GM18519 (cell line): Measurements from ENCODE around the gene PNPLA7.
"Not testable (repeated sequence)": the region's sequence is repeated elsewhere in the genome, so short reads cannot be mapped to it uniquely, and the experiment has no call there.

ENCODE experiments used
- ATAC-seq: cut with Tn5 transposase; IDR thresholded peaks from one replicate; pipeline ENCODE4 v1.9.1; 2021; ENCODE audit warnings: mild to moderate bottlenecking, moderate library complexity; ENCODE audit not compliant: unreplicated experiment, low FRiP score

PNPLA7 gene

DNA sequence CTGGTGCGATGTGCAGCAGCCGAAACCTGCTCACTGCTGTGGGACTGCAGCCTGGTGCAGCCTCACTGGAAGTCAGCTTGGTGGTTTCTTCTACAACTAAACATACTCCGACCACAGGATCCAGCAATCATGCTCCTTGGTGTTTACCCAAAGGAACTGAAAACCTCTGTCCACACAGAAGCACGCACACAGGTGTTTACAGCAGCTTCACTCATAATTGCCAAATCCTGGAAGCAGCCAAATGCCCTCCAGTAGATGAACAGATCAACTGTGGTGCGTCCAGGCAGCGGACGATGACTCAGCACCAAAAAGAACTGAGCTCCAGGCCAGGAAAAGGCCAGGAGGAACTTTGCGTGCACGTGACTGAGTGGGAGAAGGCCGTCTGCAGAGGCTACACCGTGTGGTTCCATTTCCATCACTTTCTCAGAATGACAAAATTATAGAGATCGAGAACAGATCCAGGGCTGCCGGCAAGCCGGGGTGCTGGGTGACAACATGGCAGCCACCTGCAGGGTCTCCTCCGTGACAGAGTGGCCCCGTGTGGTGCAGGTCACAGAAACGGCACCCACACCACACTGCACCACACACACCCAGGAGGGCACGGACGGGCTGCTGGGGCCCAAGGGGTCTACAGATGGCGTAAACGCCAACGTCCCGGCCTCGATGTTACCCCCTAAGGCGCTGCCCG, 68.0 kb downstream of the PNPLA7 start:
- ATAC-seq, result no peak

DNA sequence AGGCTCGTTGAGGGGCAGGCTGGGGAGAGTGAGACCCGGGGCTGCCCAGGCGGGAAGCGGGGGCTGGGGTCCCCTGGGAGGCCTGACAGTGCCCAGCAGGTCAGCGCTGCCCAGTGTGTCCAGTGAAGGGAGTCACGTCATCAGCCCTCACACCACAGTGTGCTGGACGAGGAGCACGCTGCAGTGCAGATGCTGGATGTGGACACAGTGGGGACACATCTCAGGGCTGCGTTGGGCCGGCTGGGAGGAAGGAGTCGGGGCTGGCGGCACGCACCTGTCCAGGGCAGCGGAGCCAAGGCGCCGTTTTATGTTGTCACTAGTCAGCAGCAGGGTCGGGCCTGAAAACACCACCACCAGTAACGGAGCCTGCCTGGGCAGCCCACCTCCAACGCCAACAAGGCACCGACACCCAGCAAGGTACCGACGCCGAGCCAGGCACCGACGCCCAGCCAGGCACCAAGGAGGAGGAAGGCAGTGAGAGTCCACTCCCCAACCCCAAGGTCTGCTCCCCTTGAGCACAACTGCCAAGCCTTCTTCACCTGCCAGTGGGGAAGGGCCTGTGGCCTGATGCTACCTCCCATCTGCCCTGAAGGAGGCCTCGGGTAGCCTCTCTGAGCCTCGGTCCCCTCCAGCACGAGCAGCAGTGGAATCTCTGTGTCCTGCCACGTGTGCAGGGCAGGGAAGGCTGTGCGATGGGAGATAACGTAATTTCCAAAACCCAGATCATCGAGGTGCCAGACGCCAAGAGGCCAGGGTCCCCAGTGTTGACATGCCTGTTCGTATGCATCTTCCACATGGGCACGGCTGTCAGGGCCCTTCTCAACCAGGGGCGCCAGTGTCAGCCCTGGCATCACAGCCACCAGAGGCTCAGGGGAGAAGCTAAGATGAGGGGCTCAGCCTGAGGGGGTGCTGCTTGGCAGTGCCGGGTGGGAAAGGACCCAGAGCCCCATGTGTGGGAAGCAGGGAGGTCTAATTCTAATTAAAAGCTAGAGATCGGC, 69.2 kb downstream of the PNPLA7 start:
- no peak for ATAC-seq

DNA sequence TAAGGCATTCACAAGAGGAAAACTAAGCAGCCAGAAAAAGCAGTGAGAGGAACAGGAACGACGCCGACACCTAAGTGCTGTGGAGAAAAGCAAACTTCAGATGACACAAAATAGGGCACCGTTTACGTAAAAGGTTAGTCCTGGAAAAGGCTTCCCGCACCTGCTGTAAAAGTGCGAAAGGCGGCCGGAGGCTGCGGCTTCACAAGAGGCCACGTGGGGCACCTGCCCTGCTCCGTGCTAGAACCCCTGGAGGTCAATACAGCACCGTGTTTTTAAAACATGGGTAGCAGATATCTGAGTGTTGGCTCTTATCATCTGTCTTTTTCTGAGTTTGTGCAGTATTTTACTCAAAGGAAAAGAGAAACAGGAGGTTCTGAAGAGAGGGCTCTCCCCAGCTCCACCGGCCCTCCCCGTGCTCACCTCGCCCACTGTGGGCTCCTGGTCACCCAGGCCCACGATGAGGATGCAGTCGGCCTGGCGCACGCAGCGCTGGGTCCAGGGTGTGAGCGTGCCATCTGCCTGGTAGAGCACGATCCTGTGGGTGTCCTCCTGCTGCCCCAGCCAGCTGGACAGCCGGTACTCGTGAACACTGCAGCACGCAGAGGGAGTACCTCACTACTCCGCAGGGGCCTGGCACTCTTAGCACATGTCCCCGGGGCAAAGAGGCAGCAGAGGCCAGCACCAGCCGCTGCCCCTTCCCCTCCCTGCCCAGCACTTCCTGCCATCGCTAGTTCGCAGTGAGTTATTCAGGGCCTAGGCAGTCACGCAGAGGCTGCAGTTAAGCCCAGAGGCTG, 70.1 kb downstream of the PNPLA7 start:
- ATAC-seq, result no peak

DNA sequence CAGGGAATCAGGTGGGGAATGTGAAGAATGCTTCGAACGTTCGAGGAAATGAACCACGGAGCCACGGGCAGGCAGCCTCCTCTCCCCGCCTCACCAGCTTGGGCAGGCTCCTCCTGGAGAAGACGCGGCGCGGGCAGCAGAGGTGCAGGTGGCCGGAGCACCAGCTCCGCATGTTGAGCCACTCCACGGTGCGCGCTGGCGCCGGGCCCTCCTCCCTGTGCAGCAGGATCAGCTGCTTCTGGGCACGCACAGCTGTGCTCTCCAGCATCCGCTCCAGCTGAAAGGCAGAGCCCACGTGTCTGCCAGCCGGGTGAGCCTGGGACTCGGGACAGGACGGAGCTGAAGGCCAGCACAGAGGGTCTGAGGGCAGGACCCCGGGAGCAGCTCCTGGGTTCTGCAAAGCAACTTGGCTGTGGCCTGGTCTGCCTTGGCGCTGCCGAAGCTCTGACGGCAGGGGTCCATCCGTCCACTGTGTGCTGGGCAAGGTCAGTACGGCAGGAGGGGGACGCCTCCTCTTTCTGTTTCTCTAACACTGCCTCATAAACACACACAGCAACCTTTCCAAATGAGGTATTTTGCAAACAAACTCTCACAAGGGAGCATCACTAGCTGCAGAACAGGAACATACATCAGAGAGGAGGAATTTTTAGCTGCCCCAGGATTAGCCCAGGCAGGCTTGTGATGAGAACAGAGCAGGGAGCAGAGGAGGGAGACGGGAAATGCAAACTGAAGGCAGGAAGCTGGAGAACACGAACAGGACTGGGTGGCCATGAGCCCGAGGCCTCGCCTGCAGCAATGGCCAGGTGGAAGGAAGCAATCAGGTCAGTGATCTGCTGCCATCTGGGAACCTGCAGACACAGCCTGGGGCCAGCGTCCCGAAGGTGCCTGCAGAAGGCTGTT, 71.0 kb downstream of the PNPLA7 start:
- ATAC-seq, result no peak

DNA sequence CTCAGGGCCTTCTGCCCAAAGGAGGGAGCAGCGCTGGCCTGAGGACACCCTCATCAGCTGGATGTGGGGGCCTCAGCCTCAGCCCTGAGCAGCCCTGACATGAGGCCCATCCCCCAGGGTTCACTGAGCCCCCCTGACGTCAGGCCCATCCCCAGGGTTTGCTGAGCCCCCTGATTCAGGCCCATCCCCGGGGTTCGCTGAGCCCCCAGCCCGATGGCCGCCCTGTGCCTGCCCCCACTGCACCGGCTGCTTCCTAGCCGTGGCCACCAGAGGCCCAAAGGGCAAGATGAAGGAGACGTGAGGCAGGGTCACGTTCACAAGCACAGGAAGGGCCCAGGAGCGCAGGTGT, 71.6 kb downstream of the PNPLA7 start:
- no peak for ATAC-seq

DNA sequence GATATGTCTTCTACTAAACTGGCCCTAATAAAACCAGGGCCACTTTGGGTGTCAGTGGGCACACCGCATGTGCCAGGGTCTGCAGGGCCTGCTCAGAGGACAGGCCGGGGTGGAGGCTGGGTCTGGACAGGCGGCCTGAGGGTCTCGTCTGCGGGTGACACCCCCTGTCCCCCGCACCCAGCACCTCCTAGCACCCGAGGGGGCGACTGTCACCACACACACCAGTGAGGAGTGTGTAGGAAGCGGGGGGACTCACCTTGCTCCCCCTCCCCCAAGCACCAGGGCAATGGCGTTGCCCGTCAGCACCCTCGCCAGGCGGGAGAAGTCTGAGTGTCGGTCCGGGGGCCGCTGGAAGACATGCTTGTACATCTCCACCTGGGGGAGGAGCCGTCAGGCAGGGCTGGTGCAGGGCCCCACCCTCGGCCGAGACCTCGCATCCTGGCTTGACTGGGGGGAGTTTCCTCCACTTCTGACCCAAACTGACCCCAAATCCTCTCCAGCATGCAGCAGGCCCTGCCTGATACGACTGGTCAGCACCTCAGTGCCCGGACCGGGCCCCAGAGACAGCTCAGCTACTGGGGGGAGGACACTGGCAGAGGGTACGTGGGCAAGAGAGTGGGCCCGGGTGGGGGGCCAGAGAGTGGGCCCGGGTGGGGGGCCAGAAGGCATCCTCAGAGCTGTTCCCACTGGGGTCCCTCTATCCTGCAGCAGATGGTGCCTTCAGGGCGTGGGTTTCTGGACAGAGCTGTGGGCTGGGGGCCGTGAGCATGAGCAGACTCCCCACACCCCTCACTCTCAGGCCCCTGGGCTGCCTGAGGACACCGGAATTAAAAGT, 72.2 kb downstream of the PNPLA7 start:
- no peak for ATAC-seq

DNA sequence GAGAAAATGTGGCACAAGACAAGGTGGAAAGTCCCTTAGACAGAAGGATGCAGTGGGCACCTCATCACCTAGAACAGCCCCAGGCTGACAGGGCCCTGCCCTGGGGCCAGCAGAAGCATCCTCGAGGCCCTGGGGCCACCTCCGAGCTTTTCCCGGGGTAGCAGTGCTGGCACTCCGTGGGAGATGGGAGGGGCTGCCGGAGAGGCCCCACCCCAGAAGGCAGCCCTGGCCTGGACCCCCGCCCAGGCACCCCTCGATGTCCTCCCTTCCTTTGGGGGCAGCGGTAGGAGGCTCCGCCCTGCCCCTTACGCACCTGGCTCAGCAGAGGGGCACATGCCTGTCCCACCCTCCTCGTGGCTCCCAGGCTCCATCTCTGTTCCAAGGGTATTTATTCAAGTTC, 73.3 kb downstream of the PNPLA7 start:
- no peak for ATAC-seq

DNA sequence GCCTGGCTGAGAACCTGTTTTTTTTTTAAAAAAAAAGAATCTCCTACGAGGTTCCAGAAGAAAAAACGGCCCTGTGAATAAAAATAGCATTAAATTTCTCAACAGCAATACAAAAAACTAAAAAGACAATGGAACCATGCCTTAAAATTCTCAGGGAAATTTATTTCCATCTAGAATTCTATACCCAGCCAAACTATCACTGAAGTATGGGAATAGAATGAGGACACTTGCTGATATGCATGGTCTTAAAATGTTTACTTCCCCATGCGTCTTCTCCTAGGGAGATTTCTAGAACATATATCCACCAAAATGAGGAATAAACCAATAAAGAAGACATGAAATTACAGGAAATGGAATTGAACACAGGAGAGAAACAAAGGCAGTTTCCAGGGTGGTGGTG, 74.5 kb downstream of the PNPLA7 start:
- ATAC-seq, result no peak

DNA sequence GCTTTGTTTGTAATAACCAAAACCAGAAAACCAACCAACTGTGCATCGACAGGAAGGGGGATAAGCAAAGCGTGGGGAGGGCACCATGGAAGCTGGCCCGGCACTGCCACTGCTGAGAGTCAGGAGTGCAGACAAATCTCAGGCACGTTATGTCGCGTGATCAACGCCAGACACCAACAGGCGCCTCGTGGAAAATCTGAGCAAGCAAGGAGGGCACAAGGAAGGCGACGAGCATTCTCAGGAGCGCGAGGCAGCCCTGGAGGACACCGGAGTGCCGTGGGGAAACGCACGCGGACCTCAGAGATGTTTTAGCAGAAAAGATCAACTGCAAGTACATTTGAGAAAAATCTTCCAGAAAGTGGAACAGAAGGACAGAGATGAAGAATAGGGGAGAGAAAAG, 75.9 kb downstream of the PNPLA7 start:
- ATAC-seq, result no peak

DNA sequence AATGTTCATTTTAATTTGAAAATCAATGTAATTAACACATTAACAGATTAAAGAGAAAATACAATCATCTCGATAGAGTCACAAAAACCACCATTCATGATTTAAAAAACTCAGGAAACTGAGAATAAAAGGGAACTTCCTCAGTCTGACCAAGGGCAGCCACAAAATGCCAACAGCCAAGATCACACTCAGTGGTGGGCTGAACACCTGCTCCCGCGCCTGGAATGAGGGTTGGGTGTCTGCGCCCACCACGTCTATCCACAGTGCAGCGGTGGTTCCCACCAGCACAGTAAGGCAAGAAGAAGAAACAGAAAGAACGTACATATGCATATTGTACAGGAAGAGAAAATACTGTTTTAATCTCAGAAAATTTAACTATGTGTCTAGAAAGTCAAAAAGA, 79.4 kb downstream of the PNPLA7 start:
- ATAC-seq, result no peak

DNA sequence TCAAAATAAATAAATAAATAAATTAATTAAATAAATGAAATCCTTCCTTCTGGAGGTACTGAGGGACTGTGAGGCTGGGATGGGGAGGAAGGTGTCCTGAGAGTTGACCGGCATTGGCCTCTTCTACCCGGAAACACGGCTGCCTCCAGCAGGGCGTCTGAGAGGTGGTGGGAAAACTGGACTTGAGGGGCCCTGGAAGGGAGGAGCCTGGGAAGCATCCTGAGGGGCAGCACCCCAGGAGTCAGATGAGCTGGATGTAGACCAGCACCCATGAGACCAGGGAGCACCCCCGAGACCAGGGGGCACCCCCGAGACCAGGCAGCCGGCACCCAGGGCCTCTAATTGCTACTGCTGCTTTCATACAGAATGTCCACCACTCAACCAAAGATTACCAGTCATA, 82.3 kb downstream of the PNPLA7 start:
- no peak for ATAC-seq

DNA sequence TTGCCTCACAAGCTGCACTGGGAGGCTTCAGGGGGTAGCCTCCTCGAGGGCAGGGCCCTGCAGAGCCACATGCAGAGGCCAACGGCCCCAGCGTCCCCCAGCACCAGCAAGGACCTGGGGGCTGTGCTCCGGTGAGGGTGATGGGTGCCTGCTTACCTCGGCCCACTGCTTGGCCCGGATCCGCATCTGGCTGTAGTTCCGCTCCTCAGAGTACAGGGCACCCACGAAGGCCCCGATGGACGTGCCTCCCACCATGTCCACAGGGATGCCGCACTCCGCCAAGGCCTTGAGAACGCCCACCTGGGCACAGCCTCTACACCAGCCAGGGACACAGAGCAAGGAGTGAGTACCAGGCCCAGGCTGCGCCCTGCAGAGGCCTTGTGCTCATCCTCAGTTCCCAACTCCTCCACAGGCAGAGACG, 83.0 kb downstream of the PNPLA7 start:
- ATAC-seq, result no peak

DNA sequence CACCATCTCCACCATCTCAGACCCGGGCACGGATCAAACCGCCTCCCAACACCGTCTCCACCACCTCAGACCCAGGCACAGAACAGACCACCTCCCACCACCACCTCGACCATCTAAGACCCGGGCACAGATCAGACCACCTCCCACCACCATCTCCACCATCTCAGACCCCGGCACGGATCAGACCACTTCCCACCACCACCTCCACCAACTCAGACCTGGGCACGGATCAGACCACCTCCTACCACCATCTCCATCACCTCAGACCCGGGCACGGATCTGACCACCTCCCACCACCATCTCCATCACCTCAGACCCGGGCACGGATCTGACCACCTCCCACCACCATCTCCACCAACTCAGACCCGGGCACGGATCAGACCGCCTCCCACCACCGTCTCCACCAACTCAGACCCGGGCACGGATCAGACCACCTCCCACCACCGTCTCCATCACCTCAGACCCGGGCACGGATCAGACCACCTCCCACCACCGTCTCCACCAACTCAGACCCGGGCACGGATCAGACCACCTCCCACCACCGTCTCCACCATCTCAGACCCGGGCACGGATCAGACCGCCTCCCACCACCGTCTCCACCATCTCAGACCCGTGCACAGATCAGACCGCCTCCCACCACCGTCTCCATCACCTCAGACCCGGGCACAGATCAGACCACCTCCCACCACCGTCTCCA, 83.7 kb downstream of the PNPLA7 start:
- not testable (repeated sequence) for ATAC-seq

DNA sequence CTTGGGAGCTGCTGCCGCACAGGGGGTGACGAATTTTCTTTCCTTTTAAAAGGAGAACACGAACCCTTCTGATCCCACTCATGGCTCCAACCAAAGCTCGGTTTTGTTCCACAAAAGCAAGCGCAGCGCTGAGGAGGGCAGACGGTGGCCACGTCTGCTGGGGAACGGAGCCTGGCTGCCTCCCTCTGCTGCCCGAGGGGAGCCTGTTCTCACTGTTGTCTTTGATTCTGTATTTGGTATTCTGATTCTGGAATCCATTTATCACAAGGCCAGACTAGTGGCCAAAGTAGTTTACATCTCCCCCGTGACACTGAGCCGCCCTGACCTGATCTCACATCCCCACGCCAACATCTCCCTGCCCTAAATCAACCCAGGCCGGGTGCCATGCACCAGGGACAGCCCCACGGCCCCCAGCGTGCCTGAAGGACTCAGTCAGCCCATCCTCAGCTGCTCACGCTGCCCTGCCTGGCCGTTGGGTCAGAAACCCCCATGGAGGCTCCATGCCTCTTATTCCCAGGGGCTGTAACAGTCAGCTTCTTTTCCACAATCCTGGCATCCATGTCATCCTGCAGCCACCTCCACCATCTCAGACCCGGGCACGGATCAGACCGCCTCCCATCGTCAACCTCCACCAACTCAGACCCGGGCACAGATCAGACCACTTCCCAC, 84.3 kb downstream of the PNPLA7 start:
- ATAC-seq, result no peak

DNA sequence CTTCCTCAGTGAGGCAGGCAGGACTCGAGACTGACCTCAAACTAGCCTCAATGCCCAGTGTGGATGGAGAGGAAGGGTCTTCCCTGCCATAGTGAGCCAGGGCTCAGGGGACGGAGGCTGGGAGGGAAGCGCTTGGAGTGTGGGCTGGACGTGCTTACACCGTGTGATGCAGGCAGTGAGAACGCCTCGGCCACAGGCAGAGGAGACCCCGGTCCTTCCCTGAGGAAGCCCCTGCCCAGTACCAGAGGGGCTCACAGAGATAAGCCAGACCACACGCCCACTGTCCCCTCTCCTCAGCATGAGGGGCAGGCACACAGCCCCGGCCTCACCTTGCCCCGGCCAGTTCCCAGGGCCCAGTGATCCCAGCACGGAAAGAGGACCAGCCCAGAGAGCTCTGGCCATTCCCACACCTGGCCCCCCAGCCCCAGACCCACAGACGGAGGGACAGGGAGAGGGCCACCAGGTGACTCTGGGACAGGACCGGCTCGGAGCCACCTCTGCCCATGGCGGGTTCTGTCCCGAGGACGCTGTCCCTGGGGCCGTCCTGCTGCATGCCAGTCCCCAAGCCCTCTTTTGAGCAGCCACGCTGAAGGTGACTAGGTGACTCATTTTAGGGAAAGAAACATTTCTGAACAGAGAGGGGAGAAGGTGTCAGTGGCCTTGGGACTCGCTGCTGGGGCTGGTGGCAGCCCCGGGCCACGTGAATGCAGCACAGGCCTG, 85.0 kb downstream of the PNPLA7 start:
- ATAC-seq, result no peak

DNA sequence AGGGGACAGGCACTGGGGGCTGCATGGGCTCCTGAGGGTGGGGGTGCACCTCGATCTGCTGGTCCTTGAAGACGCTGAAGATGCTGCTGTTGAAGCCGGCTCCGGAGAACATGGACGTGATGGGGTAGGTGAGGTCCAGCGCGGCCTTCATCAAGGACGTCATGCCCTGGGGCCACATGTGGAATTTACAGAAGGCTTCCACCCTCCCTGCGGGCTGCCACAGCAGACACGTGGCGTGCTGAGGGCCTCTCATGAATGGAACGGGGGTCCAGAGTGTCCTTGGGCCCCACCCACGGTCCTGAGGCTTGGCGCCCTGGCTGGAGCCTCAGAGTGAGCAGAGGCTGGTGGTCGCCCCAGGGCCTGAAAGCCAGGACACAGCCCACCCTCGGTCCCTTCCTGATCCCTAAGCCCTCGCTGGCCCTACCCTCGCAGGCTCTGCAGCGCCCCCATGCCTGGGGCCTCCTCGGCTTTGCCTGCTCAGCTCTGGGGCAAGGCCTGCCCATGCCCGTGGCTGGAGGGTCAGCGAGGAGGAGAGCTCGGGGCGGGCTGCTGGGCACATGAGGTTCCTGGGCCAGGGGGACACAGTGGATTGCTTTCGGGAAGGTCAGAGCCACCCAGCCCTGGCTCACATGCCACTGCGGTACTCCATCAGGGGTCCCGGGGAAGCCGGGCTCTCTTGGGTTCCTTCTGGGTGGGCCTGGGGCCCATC, 85.8 kb downstream of the PNPLA7 start:
- no peak for ATAC-seq

DNA sequence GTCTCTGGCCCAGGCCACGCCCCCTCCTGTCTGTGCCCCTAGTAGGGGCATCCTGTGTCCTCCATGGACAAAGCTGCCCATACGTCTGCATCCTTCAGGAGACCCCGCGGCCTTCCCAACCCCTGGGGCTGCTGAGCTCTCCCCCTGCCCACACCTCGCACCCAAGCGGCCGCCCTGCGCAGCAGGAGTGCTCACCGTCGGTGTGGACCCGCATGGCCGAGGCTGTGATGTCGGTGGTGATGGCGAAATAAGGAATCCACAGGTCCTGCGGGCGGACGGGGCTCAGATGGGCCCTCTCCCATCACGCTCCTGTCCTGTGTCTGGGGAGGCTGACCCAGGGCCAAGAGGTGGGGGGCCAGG, 86.3 kb downstream of the PNPLA7 start:
- no peak for ATAC-seq
